ENCODE measurements around the gene ERVFRD-1. TPM values are rescaled to one million over a fixed set of nuclear protein-coding genes. Genes with fewer than 3 reads are reported as not detected.

Gene ERVFRD-1
- total RNA-seq, 4 donors from 2014 or later, result 0.24 to 0.32 TPM; not detected in 2

- DNase-seq (ENCODE audit: low spot score) (no peak), ATAC-seq (ENCODE audit: low FRiP score) (no peak)
- TF ChIP-seq CTCF (IDR thresholded peaks at IDR 0.05), result no peak
Observed at GRCh38 chr6:11053307-11053706, 58.2 kb downstream of the ERVFRD-1 start.

Small RNA genes within 50 kb of the gene (small RNA-seq; reads per million reads assigned to genes)
- not detected for gene AL136139.1

Other genes with a start within 250 kb of the ERVFRD-1 start
- not detected for gene GCM2, start 229.7 kb downstream of the ERVFRD-1 start, total RNA-seq
- 1 to 10 TPM in 3 of 4 donors, under 1 TPM in 1; 0.47 to 3.3 (median 1.6) TPM for gene SYCP2L, start 224.7 kb downstream of the ERVFRD-1 start, total RNA-seq
- 1 to 10 TPM in 1 of 4 donors, under 1 TPM in 3; 0.13 to 1.3 (median 0.63) TPM for gene ELOVL2, start 67.4 kb downstream of the ERVFRD-1 start, total RNA-seq
- 1 to 10 TPM; 7.7 to 10.0 (median 8.2) TPM for gene SMIM13, start 17.9 kb downstream of the ERVFRD-1 start, total RNA-seq
- 100 to 1,000 TPM in 2 of 4 donors, 10 to 100 TPM in 2; 77.2 to 196 (median 106) TPM for gene NEDD9, start 120.9 kb upstream of the ERVFRD-1 start, total RNA-seq